ENCODE data around the gene PSMB11. TPM values are rescaled to one million over a fixed set of nuclear protein-coding genes. Genes with fewer than 3 reads are reported as not detected.

Gene PSMB11
- total and polyA plus RNA-seq, 7 donors, result 0.03 to 0.51 TPM; not detected in 5

DNA sequence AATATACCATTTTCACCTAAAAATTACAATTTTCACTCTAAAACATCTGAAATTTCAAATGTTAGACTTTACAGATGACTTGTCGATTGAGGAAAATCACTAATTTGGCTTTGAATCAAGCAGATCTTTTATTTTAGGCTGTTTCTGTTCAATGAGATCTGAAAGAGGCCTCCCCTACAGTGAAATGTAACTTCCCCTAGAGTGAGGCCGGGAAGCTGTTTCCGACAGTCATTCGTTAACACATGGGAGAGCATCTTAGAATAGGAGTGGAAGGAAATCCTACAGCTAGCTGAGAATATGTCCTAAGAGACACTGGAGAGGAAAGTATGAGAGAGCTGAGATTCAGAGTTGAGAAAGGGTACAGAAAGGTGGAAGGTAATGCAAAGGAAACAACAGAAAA is 26.4 kb upstream of the PSMB11 start:
- WGBS, 3 donors, result 72 to 83% (median 79%) methylated on average over 4 of the region's 4 CpGs
- Histone ChIP-seq H3K27ac (no peak overlapping the region), H3K27me3 (ENCODE audit: insufficient read depth in 3 of 3, low read length in 2 of 3) (no peaks in the 10 kb centered on the region)

GRCh38 chr14:23017091-23017490 is 24.9 kb upstream of the PSMB11 start:
- TF ChIP-seq, protein P1, sequence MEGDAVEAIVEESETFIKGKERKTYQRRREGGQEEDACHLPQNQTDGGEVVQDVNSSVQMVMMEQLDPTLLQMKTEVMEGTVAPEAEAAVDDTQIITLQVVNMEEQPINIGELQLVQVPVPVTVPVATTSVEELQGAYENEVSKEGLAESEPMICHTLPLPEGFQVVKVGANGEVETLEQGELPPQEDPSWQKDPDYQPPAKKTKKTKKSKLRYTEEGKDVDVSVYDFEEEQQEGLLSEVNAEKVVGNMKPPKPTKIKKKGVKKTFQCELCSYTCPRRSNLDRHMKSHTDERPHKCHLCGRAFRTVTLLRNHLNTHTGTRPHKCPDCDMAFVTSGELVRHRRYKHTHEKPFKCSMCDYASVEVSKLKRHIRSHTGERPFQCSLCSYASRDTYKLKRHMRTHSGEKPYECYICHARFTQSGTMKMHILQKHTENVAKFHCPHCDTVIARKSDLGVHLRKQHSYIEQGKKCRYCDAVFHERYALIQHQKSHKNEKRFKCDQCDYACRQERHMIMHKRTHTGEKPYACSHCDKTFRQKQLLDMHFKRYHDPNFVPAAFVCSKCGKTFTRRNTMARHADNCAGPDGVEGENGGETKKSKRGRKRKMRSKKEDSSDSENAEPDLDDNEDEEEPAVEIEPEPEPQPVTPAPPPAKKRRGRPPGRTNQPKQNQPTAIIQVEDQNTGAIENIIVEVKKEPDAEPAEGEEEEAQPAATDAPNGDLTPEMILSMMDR (IDR thresholded peaks at IDR 0.05), result no peak
- intact Hi-C loops (cut with DNase I), result no loop called here
- 80 to 90% (median 87%) methylated on average over 5 of the region's 5 CpGs for WGBS, 3 donors
- no peaks in the 10 kb centered on the region for H3K27me3 ChIP-seq (ENCODE audit: insufficient read depth in 3 of 3, low read length in 2 of 3)
- H3K27ac ChIP-seq, result no peak overlapping the region
- no peaks in the 10 kb centered on the region for H3K36me3 ChIP-seq (ENCODE audit: insufficient read depth in 1 of 2, low read depth in 1 of 2)
- no peaks in the 10 kb centered on the region for H3K4me1 ChIP-seq
- no peak overlapping the region for H3K4me3 ChIP-seq
- no peak for ATAC-seq
- no peaks in the 10 kb centered on the region for H3K9me3 ChIP-seq
- no peak for DNase-seq

More for the DNA sequence above, 26.4 kb upstream of the PSMB11 start:
- TF ChIP-seq, protein P1 (IDR thresholded peaks at IDR 0.05), result no peak
- Histone ChIP-seq H3K4me1 (no peaks in the 10 kb centered on the region), H3K4me3 (no peak overlapping the region), H3K36me3 (ENCODE audit: insufficient read depth in 1 of 2, low read depth in 1 of 2) (no peaks in the 10 kb centered on the region), H3K9me3 (no peaks in the 10 kb centered on the region)
- ATAC-seq (no peak), DNase-seq (no peak)
- intact Hi-C loops (cut with DNase I), result no loop called here

- Histone ChIP-seq H3K36me3 (ENCODE audit: insufficient read depth in 1 of 2, low read depth in 1 of 2) (peaks cover 0 to under 1% of the 10 kb centered on the region in 2 donors), H3K27me3 (ENCODE audit: insufficient read depth in 3 of 3, low read length in 2 of 3) (no peaks in the 10 kb centered on the region), H3K27ac (no peak overlapping the region), H3K4me3 (no peak overlapping the region), H3K4me1 (no peaks in the 10 kb centered on the region), H3K9me3 (no peaks in the 10 kb centered on the region)
- TF ChIP-seq, protein P1 (IDR thresholded peaks at IDR 0.05), result no peak
- ATAC-seq (no peak), DNase-seq (no peak)
- intact Hi-C loops (cut with DNase I), result no loop called here
These were observed 23.9 kb upstream of the PSMB11 start for GRCh38 chr14:23018107-23018506.

DNA sequence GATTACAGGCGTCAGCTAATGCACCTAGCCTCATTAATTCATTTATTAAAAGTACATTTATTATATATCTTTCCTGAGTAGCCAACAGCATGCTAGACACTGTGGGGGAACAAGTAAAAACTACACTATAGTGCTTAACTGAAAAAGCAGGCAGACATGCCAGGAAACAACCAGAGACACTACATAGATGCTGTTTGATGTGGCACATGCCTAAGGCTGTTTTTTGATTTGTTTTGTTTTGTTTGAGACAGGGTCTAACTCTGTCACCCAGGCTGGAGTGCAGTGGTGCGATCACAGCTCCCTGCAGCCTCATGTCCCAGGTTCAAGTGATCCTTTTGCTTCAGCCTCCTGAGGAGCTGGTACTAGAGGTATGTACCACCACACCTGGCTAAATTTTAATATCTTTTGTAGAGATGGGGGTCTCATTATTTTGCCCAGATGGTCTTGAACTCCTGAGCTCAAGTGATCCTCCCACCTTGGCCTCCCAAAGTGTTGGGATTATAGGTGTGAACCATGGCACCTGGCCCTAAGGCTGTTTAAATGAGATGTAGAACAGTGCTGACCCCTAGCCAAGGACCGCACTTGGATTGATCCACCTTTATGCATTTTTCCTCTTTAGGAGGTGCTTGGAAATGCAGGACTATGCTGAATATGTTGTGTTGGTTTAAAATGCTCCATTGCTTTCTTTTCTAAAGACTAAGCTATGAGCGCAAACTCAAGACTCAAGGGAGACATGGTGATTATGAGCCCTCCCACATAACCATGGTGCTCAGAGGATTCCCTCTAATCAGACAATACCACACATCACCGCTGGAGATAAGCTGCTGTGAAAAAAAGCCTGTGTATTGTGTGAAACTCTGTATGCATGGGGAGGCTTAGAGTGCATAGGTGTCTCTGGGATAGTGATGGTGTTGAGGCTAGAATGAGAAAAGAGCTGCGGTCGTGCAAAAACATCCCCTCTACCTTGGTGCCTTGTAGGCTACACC is 21.6 kb upstream of the PSMB11 start:
- no peak for DNase-seq
- TF ChIP-seq, protein P1 (IDR thresholded peaks at IDR 0.05), result no peak
- H3K4me3 ChIP-seq, result no peak overlapping the region
- H3K27me3 ChIP-seq (ENCODE audit: insufficient read depth in 3 of 3, low read length in 2 of 3), result no peaks in the 10 kb centered on the region
- no peak for ATAC-seq
- no peaks in the 10 kb centered on the region for H3K9me3 ChIP-seq
- H3K27ac ChIP-seq, result no peak overlapping the region
- intact Hi-C loops (cut with DNase I), result no loop called here
- H3K36me3 ChIP-seq (ENCODE audit: insufficient read depth in 1 of 2, low read depth in 1 of 2), result peaks cover 7 to 23% of the 10 kb centered on the region in 2 donors
- H3K4me1 ChIP-seq, result no peaks in the 10 kb centered on the region
- WGBS, 3 donors, result 91 to 94% (median 92%) methylated on average over 7 of the region's 7 CpGs
